ENCODE data around the gene NELL1.
"Not testable (repeated sequence)": the region's sequence is repeated elsewhere in the genome, so short reads cannot be mapped to it uniquely, and the experiment has no call there.

NELL1 gene

GRCh38 chr11:20770414-20770946 lies 101.1 kb downstream of the NELL1 start:
- no peak for DNase-seq (ENCODE audit: low read depth in 2 of 2)

- no peak for DNase-seq (ENCODE audit: low read depth in 2 of 2)
Observed at GRCh38 chr11:20771026-20771425, 101.6 kb downstream of the NELL1 start.

- no peak for DNase-seq (ENCODE audit: low read depth in 2 of 2)
Observed at GRCh38 chr11:20771681-20772080, 102.3 kb downstream of the NELL1 start.

GRCh38 chr11:20775331-20775730 lies 105.9 kb downstream of the NELL1 start:
- DNase-seq (ENCODE audit: low read depth in 2 of 2): no peak

GRCh38 chr11:20782775-20783174 lies 113.4 kb downstream of the NELL1 start:
- no peak for DNase-seq (ENCODE audit: low read depth in 2 of 2)

GRCh38 chr11:20783220-20783619 lies 113.8 kb downstream of the NELL1 start:
- DNase-seq (ENCODE audit: low read depth in 2 of 2): no peak

- no peak for DNase-seq (ENCODE audit: low read depth in 2 of 2)
Observed at GRCh38 chr11:20790622-20791021, 121.2 kb downstream of the NELL1 start.

GRCh38 chr11:20795005-20795404 lies 125.6 kb downstream of the NELL1 start:
- DNase-seq (ENCODE audit: low read depth in 2 of 2): no peak

- DNase-seq (ENCODE audit: low read depth in 2 of 2): no peak
Observed at GRCh38 chr11:20808328-20808727, 138.9 kb downstream of the NELL1 start.

GRCh38 chr11:20821046-20821445 lies 151.7 kb downstream of the NELL1 start:
- no peak for DNase-seq (ENCODE audit: low read depth in 2 of 2)

- no peak for DNase-seq (ENCODE audit: low read depth in 2 of 2)
Observed at GRCh38 chr11:20821470-20821869, 152.1 kb downstream of the NELL1 start.

- DNase-seq (ENCODE audit: low read depth in 2 of 2): no peak
Observed at GRCh38 chr11:20824773-20825172, 155.4 kb downstream of the NELL1 start.

GRCh38 chr11:20835561-20835960 lies 166.2 kb downstream of the NELL1 start:
- no peak for DNase-seq (ENCODE audit: low read depth in 2 of 2)

- no peak for DNase-seq (ENCODE audit: low read depth in 2 of 2)
Observed at GRCh38 chr11:20839231-20839630, 169.8 kb downstream of the NELL1 start.

GRCh38 chr11:20840341-20840740 lies 171.0 kb downstream of the NELL1 start:
- DNase-seq (ENCODE audit: low read depth in 2 of 2): no peak

GRCh38 chr11:20844216-20844615 lies 174.8 kb downstream of the NELL1 start:
- DNase-seq (ENCODE audit: low read depth in 2 of 2): no peak

- DNase-seq (ENCODE audit: low read depth in 2 of 2): no peak
Observed at GRCh38 chr11:20844630-20845029, 175.2 kb downstream of the NELL1 start.

- DNase-seq (ENCODE audit: low read depth in 2 of 2): no peak
Observed at GRCh38 chr11:20854215-20854955, 185.0 kb downstream of the NELL1 start.

- no peak for DNase-seq (ENCODE audit: low read depth in 2 of 2)
Observed at GRCh38 chr11:20861322-20861721, 191.9 kb downstream of the NELL1 start.

GRCh38 chr11:20862263-20862662 lies 192.9 kb downstream of the NELL1 start:
- not testable (repeated sequence) for DNase-seq (ENCODE audit: low read depth in 2 of 2)

- no peak for DNase-seq (ENCODE audit: low read depth in 2 of 2)
Observed at GRCh38 chr11:20864628-20865027, 195.2 kb downstream of the NELL1 start.

- DNase-seq (ENCODE audit: low read depth in 2 of 2): no peak
Observed at GRCh38 chr11:20865161-20865560, 195.8 kb downstream of the NELL1 start.

GRCh38 chr11:20869123-20869522 lies 199.7 kb downstream of the NELL1 start:
- DNase-seq (ENCODE audit: low read depth in 2 of 2): no peak

GRCh38 chr11:20873054-20873453 lies 203.7 kb downstream of the NELL1 start:
- DNase-seq (ENCODE audit: low read depth in 2 of 2): no peak

All from stimulated activated CD8-positive, alpha-beta memory T cell treated with anti-CD3 and anti-CD28 coated beads, Interleukin-15, amount 100 ng/mL, for 4 hours (primary cell).